ENCODE data around the gene PSG4. TPM values are rescaled to one million over a fixed set of nuclear protein-coding genes. Genes with fewer than 3 reads are reported as not detected.
"Not testable (repeated sequence)": the region's sequence is repeated elsewhere in the genome, so short reads cannot be mapped to it uniquely, and the experiment has no call there.

The PSG4 gene
- total RNA-seq, 1 experiment from 2014 or later: not detected

GRCh38 chr19:43162261-43162660 lies 43.2 kb downstream of the PSG4 start:
- not testable (repeated sequence) for H2AFZ ChIP-seq (ENCODE audit: low read length); H3K36me3 ChIP-seq (ENCODE audit: insufficient read depth, low read length); H3K79me2 ChIP-seq (ENCODE audit: low read length); H4K20me1 ChIP-seq (ENCODE audit: insufficient read depth, low read depth, low read length); H3K9me2 ChIP-seq (replicated peaks; ENCODE audit: insufficient read depth, low read length); H3K4me2 ChIP-seq (ENCODE audit: low read depth, low read length, poor library complexity, severe bottlenecking); H3K4me3 ChIP-seq (ENCODE audit: low read length); H3K9me3 ChIP-seq (ENCODE audit: low read length); H3K4me1 ChIP-seq (ENCODE audit: low read length); H3K27me3 ChIP-seq (ENCODE audit: low read length); DNase-seq; H3K9ac ChIP-seq (ENCODE audit: low read length); H3K27ac ChIP-seq (ENCODE audit: low read length)

- H3K4me2 ChIP-seq (ENCODE audit: low read depth, low read length, poor library complexity, severe bottlenecking): no peak overlapping the region
- no peaks in the 10 kb centered on the region for H3K4me1 ChIP-seq (ENCODE audit: low read length)
- H3K79me2 ChIP-seq (ENCODE audit: low read length): no peaks in the 10 kb centered on the region
- DNase-seq: no peak
- no peaks in the 10 kb centered on the region for H3K27me3 ChIP-seq (ENCODE audit: low read length)
- H3K9ac ChIP-seq (ENCODE audit: low read length): no peak overlapping the region
- no peaks in the 10 kb centered on the region for H3K9me2 ChIP-seq (replicated peaks; ENCODE audit: insufficient read depth, low read length)
- H3K9me3 ChIP-seq (ENCODE audit: low read length): no peaks in the 10 kb centered on the region
- no peak overlapping the region for H2AFZ ChIP-seq (ENCODE audit: low read length)
- H3K4me3 ChIP-seq (ENCODE audit: low read length): no peak overlapping the region
- H4K20me1 ChIP-seq (ENCODE audit: insufficient read depth, low read depth, low read length): no peaks in the 10 kb centered on the region
- no peaks in the 10 kb centered on the region for H3K36me3 ChIP-seq (ENCODE audit: insufficient read depth, low read length)
- H3K27ac ChIP-seq (ENCODE audit: low read length): no peak overlapping the region
Observed at GRCh38 chr19:43152214-43152613, 53.2 kb downstream of the PSG4 start.

GRCh38 chr19:43149788-43150187 lies 55.6 kb downstream of the PSG4 start:
- not testable (repeated sequence) for H3K79me2 ChIP-seq (ENCODE audit: low read length); DNase-seq; H2AFZ ChIP-seq (ENCODE audit: low read length); H3K36me3 ChIP-seq (ENCODE audit: insufficient read depth, low read length); H3K4me1 ChIP-seq (ENCODE audit: low read length); H3K27me3 ChIP-seq (ENCODE audit: low read length); H3K4me3 ChIP-seq (ENCODE audit: low read length); H3K9me2 ChIP-seq (replicated peaks; ENCODE audit: insufficient read depth, low read length); H3K4me2 ChIP-seq (ENCODE audit: low read depth, low read length, poor library complexity, severe bottlenecking); H4K20me1 ChIP-seq (ENCODE audit: insufficient read depth, low read depth, low read length); H3K9ac ChIP-seq (ENCODE audit: low read length); H3K9me3 ChIP-seq (ENCODE audit: low read length); H3K27ac ChIP-seq (ENCODE audit: low read length)

- H3K4me1 ChIP-seq (ENCODE audit: low read length): no peaks in the 10 kb centered on the region
- no peak overlapping the region for H3K27ac ChIP-seq (ENCODE audit: low read length)
- no peaks in the 10 kb centered on the region for H3K36me3 ChIP-seq (ENCODE audit: insufficient read depth, low read length)
- H3K9ac ChIP-seq (ENCODE audit: low read length): no peak overlapping the region
- no peaks in the 10 kb centered on the region for H3K9me2 ChIP-seq (replicated peaks; ENCODE audit: insufficient read depth, low read length)
- H4K20me1 ChIP-seq (ENCODE audit: insufficient read depth, low read depth, low read length): no peaks in the 10 kb centered on the region
- H3K4me2 ChIP-seq (ENCODE audit: low read depth, low read length, poor library complexity, severe bottlenecking): no peak overlapping the region
- no peaks in the 10 kb centered on the region for H3K9me3 ChIP-seq (ENCODE audit: low read length)
- H3K4me3 ChIP-seq (ENCODE audit: low read length): no peak overlapping the region
- H2AFZ ChIP-seq (ENCODE audit: low read length): no peak overlapping the region
- H3K79me2 ChIP-seq (ENCODE audit: low read length): no peaks in the 10 kb centered on the region
- no peak for DNase-seq
- H3K27me3 ChIP-seq (ENCODE audit: low read length): no peaks in the 10 kb centered on the region
Observed at GRCh38 chr19:43148233-43148632, 57.2 kb downstream of the PSG4 start.

Other genes starting within 250 kb of the PSG4 start
- gene PSG11, start 179.2 kb downstream of the PSG4 start, total RNA-seq (2014; rRNA removed; shearing (Covaris generic); ENCODE audit: low replicate concordance): not detected in 2 replicates
- gene PSG2, start 122.9 kb downstream of the PSG4 start, total RNA-seq (2014; rRNA removed; shearing (Covaris generic); ENCODE audit: low replicate concordance): not detected in 2 replicates
- gene PSG5, start 19.1 kb downstream of the PSG4 start, total RNA-seq (2014; rRNA removed; shearing (Covaris generic); ENCODE audit: low replicate concordance): not detected in 2 replicates
- not detected in 2 replicates for gene PSG9, start 63.9 kb upstream of the PSG4 start, total RNA-seq (2014; rRNA removed; shearing (Covaris generic); ENCODE audit: low replicate concordance)
- not detected in 2 replicates for gene CD177, start 148.0 kb upstream of the PSG4 start, total RNA-seq (2014; rRNA removed; shearing (Covaris generic); ENCODE audit: low replicate concordance)
- not detected in 2 replicates for gene TEX101, start 209.3 kb upstream of the PSG4 start, total RNA-seq (2014; rRNA removed; shearing (Covaris generic); ENCODE audit: low replicate concordance)

Measured in Karpas-422 (cell line).